Measurements from ENCODE around the gene C18orf32. TPM values are rescaled to one million over a fixed set of nuclear protein-coding genes. Genes with fewer than 3 reads are reported as not detected.
"Not testable (repeated sequence)": the region's sequence is repeated elsewhere in the genome, so short reads cannot be mapped to it uniquely, and the experiment has no call there.

The C18orf32 gene
- total RNA-seq (2014; rRNA removed; shearing (Covaris generic)), result 79.0 and 115 TPM in 2 replicates

GRCh38 chr18:49486953-49487710 lies at the start of gene C18orf32:
Gene C18orf32, minus strand, starts transcription at chr18:49487234. Its CDS starts 3,486 bp downstream, at chr18:49483748.
- peak; percentile 93 for DNase-seq (ENCODE audit: low read depth)

GRCh38 chr18:49534846-49535601 lies 48.0 kb upstream of the C18orf32 start:
- DNase-seq (ENCODE audit: low read depth), result no peak

DNA sequence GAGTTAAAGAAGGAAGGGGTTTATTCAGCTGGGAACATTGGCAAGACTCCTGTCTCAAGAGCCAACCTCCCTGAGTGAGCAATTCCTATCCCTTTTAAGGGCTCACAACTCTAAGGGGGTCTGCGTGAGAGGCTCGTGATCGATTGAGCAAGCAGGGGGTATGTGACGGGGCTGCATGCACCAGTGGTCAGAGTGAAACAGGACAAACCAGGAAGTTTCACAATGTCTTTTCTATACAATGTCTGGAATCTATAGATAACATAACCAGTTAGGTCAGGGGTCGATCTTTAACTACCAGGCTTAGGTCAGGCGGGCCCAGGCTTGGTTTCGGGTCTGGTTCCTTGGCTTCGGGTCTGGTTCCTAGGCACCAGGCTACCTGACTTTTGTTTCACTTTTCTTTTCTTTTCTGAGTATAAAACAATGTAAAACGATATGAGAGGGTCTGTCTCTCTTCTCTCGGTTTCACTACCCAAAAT lies 44.7 kb upstream of the C18orf32 start:
- no peak for DNase-seq (ENCODE audit: low read depth)

DNA sequence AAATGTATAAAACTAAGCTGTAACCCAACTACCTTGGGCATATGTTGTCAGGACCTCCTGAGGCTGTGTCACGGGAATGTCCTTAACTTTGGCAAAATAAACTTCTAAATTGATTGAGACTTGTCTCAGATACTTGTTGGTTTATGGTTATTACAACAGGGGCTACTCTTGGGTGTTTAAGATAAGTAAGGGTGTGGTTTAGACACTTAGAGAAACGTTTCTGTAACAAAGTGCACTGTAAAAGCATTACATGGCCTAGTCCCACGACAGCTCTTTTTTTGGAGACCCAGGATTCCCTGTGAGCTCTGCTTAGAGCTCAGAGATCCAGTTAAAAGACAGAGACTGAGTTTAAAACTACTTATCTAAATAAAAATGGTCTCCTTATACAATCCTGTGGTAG lies 42.6 kb upstream of the C18orf32 start:
- no peak for DNase-seq (ENCODE audit: low read depth)

- DNase-seq (ENCODE audit: low read depth), result no peak
Observed at GRCh38 chr18:49527631-49528327, 40.7 kb upstream of the C18orf32 start.

DNA sequence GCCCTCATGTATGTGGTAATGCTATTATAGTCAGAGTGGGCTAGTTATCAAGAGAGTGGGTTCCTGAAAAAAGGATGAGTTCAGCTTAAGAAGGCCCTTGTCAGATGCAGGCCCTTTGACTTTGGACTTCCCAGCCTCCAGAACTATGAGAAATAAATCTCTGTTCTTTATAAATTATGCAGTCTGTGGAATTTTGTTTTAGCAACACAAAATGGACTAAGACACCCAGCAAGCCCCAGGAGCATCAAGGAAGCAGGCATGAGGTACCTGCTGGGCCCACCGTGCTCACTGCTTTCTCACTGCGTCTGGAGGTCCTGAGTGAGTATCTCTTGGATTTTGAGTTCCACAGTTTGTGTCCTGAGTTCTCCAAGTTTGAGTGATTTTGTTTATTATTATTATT lies 38.9 kb upstream of the C18orf32 start:
- no peak for DNase-seq (ENCODE audit: low read depth)

DNA sequence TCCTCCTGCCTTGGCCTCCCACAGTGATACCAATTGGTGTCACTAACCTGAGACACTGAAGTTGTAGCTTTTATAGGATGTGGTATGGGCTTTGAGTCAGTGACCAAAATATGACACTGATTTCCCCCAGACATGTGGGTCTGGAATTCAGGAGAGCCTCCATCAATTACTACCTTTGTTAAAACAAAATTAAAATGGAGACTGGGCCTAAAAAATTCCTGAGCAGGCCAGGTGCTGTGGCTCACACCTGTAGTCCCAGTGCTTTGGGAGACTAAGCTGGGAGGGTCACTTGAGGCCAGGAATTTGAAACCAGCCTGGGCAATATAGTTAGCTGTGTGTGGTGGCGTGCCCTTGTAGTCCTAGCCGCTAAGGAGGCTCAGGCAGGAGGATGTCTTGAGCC lies 37.9 kb upstream of the C18orf32 start:
- no peak for DNase-seq (ENCODE audit: low read depth)

- no peak for DNase-seq (ENCODE audit: low read depth)
Observed at GRCh38 chr18:49524349-49524748, 37.3 kb upstream of the C18orf32 start.

DNA sequence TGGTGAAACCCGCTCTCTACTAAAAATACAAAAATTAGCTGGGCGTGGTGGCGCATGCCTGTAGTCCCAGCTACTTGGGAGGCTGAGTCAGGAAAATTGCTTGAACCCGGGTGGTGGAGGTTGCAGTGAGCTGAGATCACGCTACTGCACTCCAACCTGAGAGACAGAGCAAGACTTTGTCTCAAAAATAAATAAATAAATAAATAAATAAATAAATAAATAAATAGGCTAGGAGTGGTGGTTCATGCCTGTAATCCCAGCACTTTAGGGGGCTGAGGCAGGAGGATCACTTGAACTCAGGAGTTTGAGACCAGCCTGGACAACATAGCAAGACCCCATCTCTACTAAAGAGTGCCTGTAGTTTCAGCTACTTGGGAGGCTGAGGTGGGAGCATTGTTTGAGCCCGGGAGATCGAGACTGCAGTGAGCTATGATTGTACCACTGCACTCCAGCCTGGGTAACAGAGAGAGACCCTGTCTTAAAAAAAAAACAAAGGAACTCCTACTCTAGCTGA lies 36.6 kb upstream of the C18orf32 start:
- not testable (repeated sequence) for DNase-seq (ENCODE audit: low read depth)

- peak; percentile 52 for DNase-seq (ENCODE audit: low read depth)
Observed at GRCh38 chr18:49521216-49521835, 34.3 kb upstream of the C18orf32 start.

GRCh38 chr18:49520661-49521145 lies 33.7 kb upstream of the C18orf32 start:
- DNase-seq (ENCODE audit: low read depth), result peak; percentile 51

DNA sequence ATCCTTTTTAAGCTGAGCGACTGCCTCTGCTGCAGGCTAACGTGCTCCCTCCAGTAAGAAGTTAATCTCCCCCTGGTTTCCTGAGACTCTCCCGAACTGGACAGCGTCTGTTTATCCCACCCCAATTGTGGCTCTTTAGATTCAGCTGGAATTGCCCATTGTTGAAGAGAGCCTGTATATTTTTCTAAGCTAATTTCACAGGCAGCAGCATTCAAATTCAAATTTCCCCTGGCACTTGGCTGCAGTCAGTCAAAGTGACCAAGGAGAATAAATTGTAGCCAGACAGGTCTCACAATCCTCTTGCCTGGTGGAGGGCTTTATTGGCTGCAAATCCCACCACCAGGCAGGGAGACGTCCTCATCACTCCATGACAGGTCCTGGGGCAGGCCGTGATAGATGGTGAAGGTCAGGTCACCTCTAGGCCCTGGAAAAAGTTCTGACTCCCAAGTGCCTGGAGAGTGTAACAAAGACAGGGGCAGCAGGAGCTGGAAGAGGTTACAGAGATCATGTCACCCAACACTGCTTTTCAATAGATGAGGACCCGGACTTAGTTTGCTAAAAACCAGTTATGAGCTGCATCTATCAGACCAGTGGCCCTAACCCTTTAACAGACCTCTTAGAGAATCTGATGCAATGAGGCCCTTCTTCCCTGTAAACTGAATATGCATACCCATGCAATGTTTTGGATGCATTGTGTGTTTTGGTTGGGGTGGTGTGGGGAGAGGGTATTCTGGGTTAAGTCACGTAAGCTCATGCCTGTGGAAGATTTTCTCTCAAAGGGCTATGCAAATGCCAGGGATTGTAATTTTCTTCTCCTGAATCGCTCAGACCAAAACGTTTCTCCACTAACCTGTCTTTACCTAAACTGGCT lies 32.3 kb upstream of the C18orf32 start:
- no peak for DNase-seq (ENCODE audit: low read depth)

DNA sequence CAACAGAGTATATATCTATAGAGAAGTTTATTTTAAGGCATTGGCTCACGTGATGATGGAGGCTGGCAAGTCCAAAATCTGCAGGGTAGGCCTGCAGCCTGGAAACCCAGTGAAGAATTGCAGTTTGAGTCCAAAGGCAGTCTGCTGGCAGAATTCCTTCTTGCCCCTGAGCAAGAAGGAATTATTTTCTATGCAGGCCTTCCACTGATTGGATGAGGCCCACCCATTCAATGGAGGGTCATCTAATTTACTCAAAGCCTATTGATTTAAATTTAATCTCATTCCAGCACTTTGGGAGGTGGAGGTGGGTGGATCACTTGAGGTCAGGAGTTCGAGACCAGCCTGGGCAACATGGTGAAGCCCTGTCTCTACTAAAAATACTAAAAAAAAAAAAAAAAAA lies 30.4 kb upstream of the C18orf32 start:
- DNase-seq (ENCODE audit: low read depth), result no peak

DNA sequence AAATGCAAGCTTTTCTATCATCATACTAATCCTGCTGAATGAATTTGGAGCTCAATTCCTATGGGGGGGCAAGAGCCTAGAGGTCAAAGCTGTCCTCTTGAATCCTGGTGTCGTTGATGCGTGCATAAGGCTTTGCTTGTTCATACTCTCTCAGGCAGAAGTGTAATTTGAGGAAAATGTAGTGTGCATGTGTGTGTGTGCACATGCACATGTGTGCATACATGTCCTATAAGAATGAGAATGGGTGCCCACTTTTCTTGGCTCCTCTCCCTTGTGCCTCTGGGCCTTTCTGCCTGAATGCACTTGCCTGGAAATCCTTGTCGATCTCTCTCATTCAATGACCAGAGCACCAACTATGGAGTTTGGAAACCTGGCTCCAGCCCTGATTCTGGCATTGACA lies 28.5 kb upstream of the C18orf32 start:
- no peak for DNase-seq (ENCODE audit: low read depth)

DNA sequence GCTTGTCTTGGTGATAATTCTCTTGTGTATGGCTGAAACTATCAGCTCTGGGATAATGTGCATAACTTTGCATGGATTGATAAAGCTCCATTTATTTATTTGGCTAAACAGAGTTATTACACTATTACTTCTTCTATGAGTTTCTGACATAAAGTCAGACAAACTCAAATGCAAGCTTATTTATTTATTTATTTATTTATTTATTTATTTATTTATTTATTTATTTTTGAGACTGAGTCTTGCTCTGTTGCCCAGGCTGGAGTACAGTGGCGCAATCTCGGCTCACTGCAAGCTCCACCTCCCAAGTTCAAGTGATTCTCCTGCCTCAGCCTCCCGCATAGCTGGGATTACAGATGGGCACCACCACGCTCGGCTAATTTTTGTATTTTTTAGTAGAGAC lies 28.0 kb upstream of the C18orf32 start:
- DNase-seq (ENCODE audit: low read depth), result not testable (repeated sequence)

DNA sequence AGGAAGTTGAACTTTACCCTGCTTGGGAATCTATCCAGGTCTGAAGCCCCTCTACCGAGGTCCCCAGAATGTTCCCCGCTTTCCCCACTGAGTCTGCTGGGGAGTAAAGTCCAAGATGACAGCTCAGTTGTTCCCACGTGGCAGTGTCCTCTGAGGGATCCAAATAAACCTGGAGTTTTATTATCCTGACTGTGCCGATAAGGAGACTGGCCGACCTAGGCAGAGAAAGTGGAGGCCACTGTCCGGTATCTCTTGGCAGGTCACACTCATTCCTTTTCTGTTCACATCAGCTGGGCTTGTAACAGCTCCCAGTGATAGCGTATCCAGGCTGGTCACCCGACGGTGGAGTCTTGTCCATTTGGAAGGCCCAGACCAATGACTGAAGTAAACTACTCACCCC lies 27.5 kb upstream of the C18orf32 start:
- DNase-seq (ENCODE audit: low read depth), result no peak

DNA sequence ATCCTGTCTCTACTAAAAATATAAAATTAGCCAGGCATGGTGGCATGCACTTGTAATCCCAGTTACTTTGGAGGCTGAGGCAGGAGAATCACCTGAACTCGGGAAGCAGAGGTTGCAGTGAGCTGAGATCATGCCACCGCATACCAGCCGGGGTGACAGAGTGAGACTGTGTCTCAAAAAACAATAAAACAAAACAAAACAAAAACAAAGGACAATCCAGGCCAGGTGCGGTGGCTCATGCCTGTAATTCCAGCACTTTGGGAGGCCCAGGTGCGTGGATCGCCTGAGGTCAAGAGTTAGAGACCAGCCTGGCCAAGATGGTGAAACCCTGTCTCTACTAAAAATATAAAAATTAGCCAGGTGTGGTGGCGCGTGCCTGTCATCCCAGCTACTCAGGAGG lies 25.8 kb upstream of the C18orf32 start:
- DNase-seq (ENCODE audit: low read depth), result not testable (repeated sequence)

GRCh38 chr18:49510393-49511115 lies 23.5 kb upstream of the C18orf32 start:
- peak; percentile 59 for DNase-seq (ENCODE audit: low read depth)

DNA sequence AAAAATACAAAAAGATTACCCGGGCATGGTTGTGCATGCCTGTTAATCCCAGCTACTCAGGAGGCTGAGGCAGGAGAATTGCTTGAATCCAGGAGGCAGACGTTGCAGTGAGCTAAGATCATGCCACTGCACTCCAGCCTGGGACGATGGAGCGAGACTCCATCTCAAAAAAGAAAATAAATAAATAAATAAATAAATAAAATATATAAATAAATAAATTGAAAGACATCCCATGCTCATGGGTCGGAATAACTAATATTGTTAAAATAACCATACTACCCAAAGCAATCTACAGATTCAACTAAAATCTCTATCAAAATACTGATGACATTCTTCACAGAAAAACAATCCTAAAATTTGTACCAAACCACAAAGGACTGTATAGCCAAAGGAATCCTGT lies 19.4 kb upstream of the C18orf32 start:
- not testable (repeated sequence) for DNase-seq (ENCODE audit: low read depth)

GRCh38 chr18:49503931-49504330 lies 16.9 kb upstream of the C18orf32 start:
- DNase-seq (ENCODE audit: low read depth), result no peak

All from M059J (cell line).